DND-41 (cell line): ENCODE data around the gene PPFIBP2.

ENCODE experiments used
- CTCF ChIP-seq: IDR thresholded peaks from 2 replicates; pipeline ENCODE4 v1.5.1; 2012; ENCODE audit warnings: borderline replicate concordance, low read length, moderate library complexity, mild to moderate bottlenecking; ENCODE audit not compliant: poor library complexity, severe bottlenecking; ENCODE audit errors: extremely low read depth
- EZH2 ChIP-seq: IDR thresholded peaks from 3 replicates; pipeline ENCODE4 v1.6.1; 2012; ENCODE audit warnings: borderline replicate concordance, low read depth, mild to moderate bottlenecking, moderate library complexity, low read length, inconsistent platforms; ENCODE audit not compliant: severe bottlenecking

DNA sequence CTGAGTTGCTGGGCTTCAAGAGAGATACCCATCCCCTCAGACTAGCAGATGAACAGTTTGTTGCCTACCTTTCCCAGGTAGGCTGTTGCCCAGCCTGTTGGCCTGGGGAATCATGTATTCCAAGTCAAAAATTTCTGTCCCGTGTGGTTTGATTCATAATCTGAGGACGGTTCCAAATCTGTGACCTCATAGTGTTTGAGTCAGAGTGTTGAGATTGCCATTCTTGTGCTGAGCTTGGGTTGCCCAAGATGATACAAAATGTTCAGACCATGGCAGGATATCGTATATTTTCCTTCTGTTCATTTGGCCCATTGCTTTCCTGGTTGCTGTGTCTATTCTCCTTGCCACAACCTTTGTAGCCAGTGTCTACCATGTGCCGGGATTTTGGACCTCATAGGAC, 95.2 kb downstream of the PPFIBP2 start:
- no peak for TF ChIP-seq CTCF
- TF ChIP-seq EZH2: no peak
